Right cardiac atrium (tissue), 5 donors: ENCODE measurements around the gene PRTN3. TPM values are rescaled to one million over a fixed set of nuclear protein-coding genes. Genes with fewer than 3 reads are reported as not detected.
A peak's percentile ranks its signal among the peaks of the same experiment; 100 is the strongest.
"Not testable (repeated sequence)": the region's sequence is repeated elsewhere in the genome, so short reads cannot be mapped to it uniquely, and the experiment has no call there.

Experiments
- ATAC-seq, 2 donors: fragments of 200-7000 bp; cut with Tn5 transposase; one replicate each; pipeline versions ENCODE4 v1.8.0 to v1.9.1; 2020; ENCODE audit warnings: moderate library complexity in 2 of 2, mild to moderate bottlenecking in 1 of 2
- DNase-seq, 3 donors: peaks; one replicate each; pipeline ENCODE4 v3.0.0-alpha.2; 2020
- H3K27ac ChIP-seq: one replicate; pipeline ENCODE4 v1.5.1; 2013; ENCODE audit warnings: mild to moderate bottlenecking, low read length, control low read depth, moderate library complexity
- H3K27me3 ChIP-seq: one replicate; pipeline ENCODE4 v1.6.1; 2013; ENCODE audit not compliant: control insufficient read depth, insufficient read depth
- H3K4me1 ChIP-seq: one replicate; pipeline ENCODE4 v1.6.1; 2013; ENCODE audit warnings: low read length; ENCODE audit not compliant: control insufficient read depth, insufficient read depth
- H3K4me3 ChIP-seq: one replicate; pipeline ENCODE4 v1.5.1; 2013; ENCODE audit warnings: low read length, control low read depth
- H3K9me3 ChIP-seq: one replicate; pipeline ENCODE4 v1.6.1; 2013; ENCODE audit warnings: low read length; ENCODE audit not compliant: control insufficient read depth
- WGBS: extraction: QIAGEN DNeasy Blood & Tissue Kit; methylation state at CpG from one replicate; pipeline ENCODE4 v1.1.7; 2013; 5-methylcytosine and 5-hydroxymethylcytosine counted together
- intact Hi-C, 4 donors: fragments of 100-400 bp; cut with DNase I; formaldehyde crosslinking; loops; one replicate each; pipeline versions ENCODE4 v1.11.0 to v1.14.0; 2022 to 2023
- polyA plus RNA-seq: library from polyadenylated mRNA; stranded (reverse); fragments of 200-250 nt; gene quantifications from one replicate; pipeline ENCODE4 v1.2.3, GENCODE V29; 2013
- total RNA-seq, 4 donors: library from RNA; stranded (reverse); fragmentation: NEBNext Ultra II Directional; extraction: Animal tissue kit (Norgen Biotek cat#: 25700); gene quantifications; one replicate each; pipeline ENCODE4 v1.2.1, GENCODE V29; 2021
- donor health status: healthy with polysubstance abuse.
- donor health status: DM: no; HTN: yes; CAD: no.
- donor health status: DM: no; HTN: no; CAD: no.
- donor health status: DM: no; HTN: yes; CAD: no; lungs with severe emphysema.
- donor health status: DM: yes; HTN: yes; CAD: no.

Gene PRTN3
- total and polyA plus RNA-seq, 5 donors: not detected

DNA sequence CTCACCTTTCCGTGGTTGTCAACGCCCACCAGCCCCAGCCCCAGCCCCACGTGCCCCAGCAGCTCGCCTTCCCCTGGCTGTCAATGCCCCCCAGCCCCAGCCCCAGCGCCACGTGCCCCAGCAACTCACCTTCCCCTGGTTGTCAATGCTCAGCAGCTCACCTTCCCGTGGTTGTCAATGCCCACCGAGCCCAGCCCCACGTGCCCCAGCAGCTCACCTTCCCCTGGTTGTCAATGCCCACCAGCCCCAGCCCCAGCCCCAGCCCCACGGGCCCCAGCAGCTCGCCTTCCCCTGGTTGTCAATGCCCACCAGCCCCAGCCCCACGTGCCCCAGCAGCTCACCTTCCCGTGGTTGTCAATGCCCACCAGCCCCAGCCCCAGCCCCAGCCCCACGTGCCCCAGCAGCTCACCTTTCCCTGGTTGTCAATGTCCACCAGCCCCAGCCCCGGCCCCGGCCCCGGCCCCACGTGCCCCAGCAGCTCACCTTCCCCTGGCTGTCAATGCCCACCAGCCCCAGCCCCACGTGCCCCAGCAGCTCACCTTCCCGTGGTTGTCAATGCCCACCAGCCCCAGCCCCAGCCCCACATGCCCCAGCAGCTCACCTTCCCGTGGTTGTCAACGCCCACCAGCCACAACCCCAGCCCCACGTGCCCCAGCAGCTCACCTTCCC is 37.3 kb downstream of the PRTN3 start:
- 92% methylated on average over 23 of the region's 23 CpGs for WGBS
- intact Hi-C loops, DNase-seq: not testable (repeated sequence)

DNA sequence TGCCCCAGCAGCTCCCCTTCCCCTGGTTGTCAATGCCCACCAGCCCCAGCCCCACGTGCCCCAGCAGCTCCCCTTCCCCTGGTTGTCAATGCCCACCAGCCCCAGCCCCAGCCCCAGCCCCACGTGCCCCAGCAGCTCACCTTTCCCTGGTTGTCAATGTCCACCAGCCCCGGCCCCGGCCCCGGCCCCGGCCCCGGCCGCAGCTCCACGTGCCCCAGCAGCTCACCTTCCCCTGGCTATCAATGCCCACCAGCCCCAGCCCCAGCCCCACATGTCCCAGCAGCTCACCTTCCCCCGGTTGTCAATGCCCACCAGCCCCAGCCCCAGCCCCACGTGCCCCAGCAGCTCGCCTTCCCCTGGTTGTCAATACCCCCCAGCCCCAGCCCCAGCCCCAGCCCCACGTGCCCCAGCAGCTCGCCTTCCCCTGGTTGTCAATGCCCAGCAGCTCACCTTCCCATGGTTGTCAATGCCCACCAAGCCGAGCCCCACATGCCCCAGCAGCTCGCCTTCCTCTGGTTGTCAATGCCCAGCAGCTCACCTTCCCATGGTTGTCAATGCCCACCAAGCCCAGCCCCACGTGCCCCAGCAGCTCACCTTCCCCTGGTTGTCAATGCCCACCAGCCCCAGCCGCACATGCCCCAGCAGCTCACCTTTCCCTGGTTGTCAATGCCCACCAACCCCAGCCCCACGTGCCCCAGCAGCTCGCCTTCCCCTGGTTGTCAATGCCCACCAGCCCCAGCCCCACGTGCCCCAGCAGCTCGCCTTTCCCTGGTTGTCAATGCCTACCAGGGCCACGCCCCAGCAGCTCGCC is 38.2 kb downstream of the PRTN3 start:
- WGBS: 90% methylated on average over 24 of the region's 24 CpGs
- not testable (repeated sequence) for H3K4me3 ChIP-seq
- DNase-seq: peak in 1 of 3 donors; percentile 51

More for the DNA sequence above, 37.3 kb downstream of the PRTN3 start:
- H3K4me1 ChIP-seq, H3K27ac ChIP-seq, ATAC-seq, H3K9me3 ChIP-seq, H3K27me3 ChIP-seq, H3K4me3 ChIP-seq: not testable (repeated sequence)

DNA sequence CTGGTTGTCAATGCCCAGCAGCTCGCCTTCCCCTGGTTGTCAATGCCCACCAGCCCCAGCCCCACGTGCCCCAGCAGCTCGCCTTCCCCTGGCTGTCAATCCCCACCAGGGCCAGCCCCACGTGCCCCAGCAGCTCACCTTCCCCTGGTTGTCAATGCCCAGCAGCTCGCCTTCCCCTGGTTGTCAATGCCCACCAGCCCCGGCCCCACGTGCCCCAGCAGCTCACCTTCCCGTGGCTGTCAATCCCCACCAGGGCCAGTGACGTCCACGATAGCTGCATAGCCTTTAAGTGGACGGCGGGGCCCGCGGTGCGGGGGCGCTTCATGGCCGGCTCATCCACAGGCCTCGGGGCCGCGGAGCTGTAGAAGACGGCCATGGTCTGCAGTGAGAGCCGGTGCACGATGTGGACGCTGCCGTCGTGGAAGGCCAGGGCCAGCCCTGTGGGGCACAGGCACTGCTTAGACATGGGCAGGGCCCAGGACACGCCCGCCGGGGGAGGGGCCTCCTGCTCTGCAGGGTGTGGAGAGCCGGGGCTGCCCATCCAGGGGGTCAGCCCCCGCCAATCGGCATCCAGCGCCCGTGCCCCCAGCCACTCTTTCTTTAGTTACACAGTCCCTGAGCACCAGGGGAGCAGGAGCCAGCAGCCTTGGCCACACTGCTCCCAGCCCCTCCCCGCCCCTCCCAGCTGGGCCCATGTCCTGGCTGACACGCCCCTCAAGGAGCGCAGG is 39.1 kb downstream of the PRTN3 start:
- Histone ChIP-seq H3K27ac (no peak overlapping the region), H3K4me1 (no peaks in the 10 kb centered on the region), H3K9me3 (no peaks in the 10 kb centered on the region), H3K4me3 (no peak overlapping the region), H3K27me3 (no peaks in the 10 kb centered on the region)
- WGBS: 88% methylated on average over 37 of the region's 37 CpGs
- intact Hi-C loops: no loop called here
- peak in 1 of 3 donors; percentile 50 for DNase-seq
- ATAC-seq: no peak

More for the DNA sequence above, 38.2 kb downstream of the PRTN3 start:
- H3K27ac ChIP-seq, H3K4me1 ChIP-seq, H3K27me3 ChIP-seq, H3K9me3 ChIP-seq, intact Hi-C loops, ATAC-seq: not testable (repeated sequence)

DNA sequence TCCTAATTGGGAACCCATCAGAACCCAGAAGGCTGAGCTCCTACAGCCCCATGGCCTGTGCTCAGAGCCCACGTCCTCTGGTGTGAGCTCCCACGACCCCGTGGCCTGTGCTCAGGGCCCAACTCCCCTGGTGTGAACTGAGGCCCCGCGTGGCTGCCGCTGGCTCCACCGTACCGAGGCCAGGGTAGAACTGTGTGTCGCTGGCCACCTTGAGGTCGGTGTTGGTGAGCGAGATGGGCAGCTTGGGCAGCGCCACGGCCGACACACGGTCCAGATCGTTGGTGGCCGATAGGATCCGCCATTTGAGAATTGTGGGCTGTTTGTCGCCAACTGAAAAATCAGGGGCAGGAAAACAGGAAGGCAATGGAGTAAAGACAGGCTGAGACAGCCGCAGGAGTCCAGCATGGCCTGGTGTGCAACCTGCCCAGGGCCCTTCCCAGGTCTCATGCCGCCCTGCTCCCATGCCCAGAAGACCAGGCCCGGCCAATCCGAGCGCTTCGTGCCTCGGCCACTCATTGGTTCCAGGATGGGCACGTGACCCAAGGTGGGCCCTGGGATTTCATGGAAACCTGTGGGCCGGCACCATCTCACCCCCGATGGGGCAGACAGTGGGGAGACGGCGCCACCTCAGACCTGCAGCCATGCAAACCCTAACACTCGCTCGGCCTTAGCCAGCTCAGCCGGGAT is 40.7 kb downstream of the PRTN3 start:
- no peaks in the 10 kb centered on the region for H3K4me1 ChIP-seq
- no peak overlapping the region for H3K27ac ChIP-seq
- whole genome bisulfite sequencing: 97% methylated on average over 34 of the region's 34 CpGs
- DNase-seq: no peak
- H3K4me3 ChIP-seq: no peak overlapping the region
- no peaks in the 10 kb centered on the region for H3K9me3 ChIP-seq
- intact Hi-C loops: no loop called here
- ATAC-seq: no peak
- H3K27me3 ChIP-seq: no peaks in the 10 kb centered on the region

DNA sequence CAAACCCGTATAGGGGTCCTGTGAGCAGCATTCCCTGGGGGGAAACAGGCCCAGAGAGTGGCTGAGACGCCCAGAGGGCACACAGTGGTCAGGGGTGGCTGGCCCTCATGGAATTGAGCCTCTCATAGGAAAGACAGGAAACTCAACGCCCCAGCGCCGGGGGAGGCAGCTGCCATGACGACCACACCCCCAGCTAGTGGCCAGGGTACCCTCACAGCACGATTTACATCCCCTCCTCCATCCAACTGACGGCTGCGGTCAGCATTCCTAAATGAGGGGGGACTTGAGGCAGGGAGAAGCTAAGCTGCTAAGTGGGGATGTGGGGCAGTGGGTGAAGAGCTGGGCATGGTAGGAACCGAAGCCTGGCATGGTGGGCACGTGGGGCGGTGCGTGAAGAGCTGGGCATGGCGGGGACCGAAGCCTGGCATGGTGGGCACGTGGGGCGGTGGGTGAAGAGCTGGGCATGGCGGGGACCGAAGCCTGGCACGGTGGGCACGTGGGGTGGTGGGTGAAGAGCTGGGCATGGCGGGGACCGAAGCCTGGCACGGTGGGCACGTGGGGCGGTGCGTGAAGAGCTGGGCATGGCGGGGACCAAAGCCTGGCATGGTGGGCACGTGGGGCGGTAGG is 42.2 kb downstream of the PRTN3 start:
- H3K27ac ChIP-seq: no peak overlapping the region
- DNase-seq (peak in 1 of 3 donors; percentile 39), ATAC-seq (no peak)
- WGBS: 95% methylated on average over 26 of the region's 30 CpGs
- no peaks in the 10 kb centered on the region for H3K27me3 ChIP-seq
- no peaks in the 10 kb centered on the region for H3K9me3 ChIP-seq
- intact Hi-C loops: no loop called here
- no peaks in the 10 kb centered on the region for H3K4me1 ChIP-seq
- H3K4me3 ChIP-seq: no peak overlapping the region

DNA sequence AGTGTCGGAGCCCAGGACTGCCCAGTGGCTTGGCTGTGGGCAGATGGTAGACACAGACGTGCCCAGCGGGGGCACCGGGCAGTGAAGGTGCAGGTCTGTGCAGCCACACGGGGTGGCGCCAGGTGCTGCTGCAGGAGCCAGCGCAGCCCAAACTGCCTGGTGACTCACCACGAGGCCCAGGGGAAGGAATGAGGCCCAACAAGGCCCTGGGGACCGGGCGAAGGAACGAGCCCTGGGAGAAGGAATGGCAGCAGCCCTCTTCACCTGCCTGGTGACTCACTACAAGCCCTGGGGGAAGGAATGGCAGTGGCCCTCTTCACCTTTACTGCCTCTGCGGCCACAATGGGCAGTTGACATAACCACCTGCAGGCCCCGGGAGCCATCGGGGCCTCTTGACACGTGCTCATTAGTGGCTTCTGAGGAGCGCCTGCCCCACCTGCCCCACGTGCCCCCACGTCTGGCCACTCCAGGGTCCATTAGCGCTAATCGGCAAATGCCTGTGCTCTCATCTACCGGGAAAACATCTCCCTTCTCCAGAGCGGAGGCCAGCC is 42.9 kb downstream of the PRTN3 start:
- WGBS: 93% methylated on average over 22 of the region's 22 CpGs
- Histone ChIP-seq H3K4me1 (no peaks in the 10 kb centered on the region), H3K4me3 (no peak overlapping the region), H3K27me3 (no peaks in the 10 kb centered on the region), H3K27ac (no peak overlapping the region), H3K9me3 (no peaks in the 10 kb centered on the region)
- peak in 1 of 3 donors; percentile 28 for DNase-seq
- intact Hi-C loops: no loop called here
- ATAC-seq: no peak

DNA sequence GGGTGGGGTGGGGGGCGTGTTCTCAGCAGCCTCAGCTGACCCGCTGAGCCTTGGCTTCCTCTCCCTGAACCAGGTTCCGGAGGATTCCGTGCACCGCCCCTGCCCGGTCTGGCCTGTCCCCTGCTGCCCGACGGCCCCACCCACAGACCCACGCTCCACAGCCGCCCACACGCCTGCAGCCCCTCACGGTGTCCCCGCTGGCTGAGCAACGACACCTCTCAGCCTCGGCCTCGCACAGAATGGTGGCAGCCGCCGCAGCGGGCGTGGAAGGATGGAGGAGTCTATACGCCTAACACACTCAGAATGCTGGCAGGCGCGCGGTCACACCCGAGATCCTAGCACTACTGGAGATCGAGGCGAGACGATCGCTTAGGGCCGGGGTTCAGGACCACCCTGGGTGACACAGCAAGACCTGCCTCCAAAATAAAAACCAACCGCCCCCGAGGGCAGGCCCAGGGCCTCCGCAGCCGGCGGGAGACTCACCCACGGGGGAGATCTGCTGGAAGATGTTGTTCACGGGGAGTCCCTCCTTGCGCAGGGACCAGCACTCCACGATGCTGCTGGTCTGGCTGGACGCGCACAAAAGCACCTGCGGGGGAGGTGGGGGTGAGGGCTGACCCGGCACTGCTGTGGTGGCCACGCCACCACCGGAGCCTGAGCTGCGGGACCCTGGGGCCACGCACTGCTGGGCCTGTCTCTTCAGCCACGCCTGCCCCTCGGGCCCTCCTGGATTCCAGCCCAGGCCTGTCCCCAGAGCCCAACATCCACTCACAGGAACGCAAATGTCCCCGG is 43.8 kb downstream of the PRTN3 start:
- H3K4me1 ChIP-seq: no peaks in the 10 kb centered on the region
- no peak overlapping the region for H3K4me3 ChIP-seq
- 93% methylated on average over 51 of the region's 51 CpGs for WGBS
- intact Hi-C loops: no loop called here
- H3K9me3 ChIP-seq: no peaks in the 10 kb centered on the region
- no peaks in the 10 kb centered on the region for H3K27me3 ChIP-seq
- H3K27ac ChIP-seq: no peak overlapping the region
- DNase-seq (peak in 2 of 3 donors; percentile 41 to 49), ATAC-seq (no peak)

DNA sequence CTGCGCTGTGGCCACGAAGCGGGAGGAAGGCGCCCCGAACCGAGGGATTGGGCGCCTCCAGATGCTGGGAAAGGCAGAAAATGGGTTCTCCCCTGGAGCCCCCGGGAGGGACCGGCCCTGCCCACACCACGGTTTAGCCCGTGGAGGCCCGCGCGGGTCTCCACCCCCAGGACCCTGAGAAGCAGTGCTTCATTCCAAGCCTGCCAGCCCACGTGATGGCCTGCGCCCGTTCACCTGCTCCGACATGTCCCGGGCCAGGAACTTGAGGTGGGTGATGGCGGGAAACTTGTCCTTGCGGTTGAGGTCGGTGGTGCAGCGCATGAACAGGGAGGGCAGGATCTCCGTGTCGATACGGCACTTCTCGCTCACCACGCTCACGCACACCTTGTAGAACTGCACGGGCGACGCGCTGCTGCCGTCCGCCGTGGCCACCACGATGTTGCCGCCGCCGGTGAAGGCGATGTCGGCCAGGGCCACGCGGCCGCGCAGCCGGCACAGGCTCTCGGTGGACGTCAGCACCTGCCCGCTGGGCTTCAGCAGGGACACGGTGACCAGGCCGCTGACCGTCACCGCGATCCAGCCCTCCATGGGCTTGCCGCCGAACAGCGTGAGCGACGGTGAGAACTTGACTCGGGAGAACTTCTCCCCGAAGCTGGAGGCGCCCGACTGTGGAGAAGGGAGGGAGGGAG is 44.9 kb downstream of the PRTN3 start:
- Histone ChIP-seq H3K9me3 (no peaks in the 10 kb centered on the region), H3K4me3 (no peak overlapping the region), H3K27me3 (no peaks in the 10 kb centered on the region), H3K4me1 (no peaks in the 10 kb centered on the region), H3K27ac (no peak overlapping the region)
- peak in 1 of 3 donors; percentile 46 for DNase-seq
- WGBS: 96% methylated on average over 64 of the region's 64 CpGs
- intact Hi-C loops: no loop called here
- ATAC-seq: no peak

DNA sequence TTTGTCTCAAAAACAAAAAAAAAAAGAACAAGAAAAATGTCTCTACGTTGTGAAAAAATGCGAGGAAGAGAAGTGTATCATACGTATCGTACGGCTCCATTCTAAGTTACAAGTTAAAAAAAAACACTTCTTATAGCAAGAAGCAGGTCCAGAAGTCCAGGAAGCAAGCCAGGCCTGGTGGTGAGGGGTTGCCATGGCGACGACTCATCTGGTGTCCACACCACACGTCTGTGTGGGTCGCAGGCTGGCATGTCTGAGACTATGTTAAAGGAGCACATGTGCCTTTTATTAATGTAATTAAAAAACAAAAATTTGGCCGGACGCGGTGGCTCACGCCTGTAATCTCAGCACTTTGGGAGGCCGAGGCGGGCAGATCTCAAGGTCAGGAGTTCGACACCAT is 46.3 kb downstream of the PRTN3 start:
- Histone ChIP-seq H3K4me1 (no peaks in the 10 kb centered on the region), H3K9me3 (no peaks in the 10 kb centered on the region), H3K27me3 (no peaks in the 10 kb centered on the region), H3K27ac (no peak overlapping the region), H3K4me3 (no peak overlapping the region)
- ATAC-seq (no peak), DNase-seq (no peak)
- intact Hi-C loops: no loop called here
- WGBS: 78% methylated on average over 16 of the region's 16 CpGs
